ENCODE measurements around the gene WDFY4. TPM values are rescaled to one million over a fixed set of nuclear protein-coding genes. Genes with fewer than 3 reads are reported as not detected.

WDFY4 gene
- total RNA-seq, 1 donor from 2014 or later, result 4.3 TPM

DNA sequence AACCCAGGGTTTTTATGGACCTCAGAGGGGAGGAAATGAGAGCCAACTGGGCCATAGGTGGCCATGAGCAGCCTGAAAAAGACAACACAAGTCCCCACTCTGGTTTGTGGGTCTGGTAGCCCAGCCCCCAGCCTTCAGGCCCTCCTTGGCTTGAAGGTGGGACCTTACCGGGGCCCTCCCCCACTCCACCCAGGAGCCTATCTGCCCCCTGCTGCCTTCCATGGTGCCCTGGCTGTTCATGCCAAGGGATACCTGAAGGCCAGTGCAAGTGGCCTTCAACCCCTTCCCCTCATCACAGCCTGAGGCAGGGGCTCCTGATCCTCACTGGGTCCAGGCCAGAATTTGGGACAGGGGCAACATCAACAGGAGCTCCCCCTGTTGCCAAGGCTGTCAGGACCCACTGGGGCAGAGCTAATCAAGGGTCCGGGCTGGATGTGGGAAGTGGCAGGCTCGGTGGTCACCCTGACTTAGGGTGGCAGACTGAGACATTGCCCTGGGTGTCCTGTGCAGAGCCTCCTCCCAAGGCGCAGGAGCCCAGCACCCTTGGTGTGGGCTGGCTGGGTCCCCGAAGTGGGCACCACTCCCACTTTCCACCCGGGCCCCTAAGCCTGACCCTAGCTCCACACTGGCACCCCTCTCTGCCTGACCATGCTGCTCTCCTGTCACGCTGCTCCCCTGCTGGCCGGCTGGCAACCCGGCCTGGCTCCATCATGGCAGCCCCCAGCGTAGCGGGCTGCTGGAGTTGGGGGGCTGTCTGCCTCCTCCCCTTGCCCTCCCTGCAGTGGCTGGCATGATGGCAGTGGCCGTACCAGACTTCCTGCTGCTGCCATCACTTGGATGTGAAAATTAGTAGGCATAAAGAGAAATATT, 6.4 kb downstream of the WDFY4 start:
- no peak for DNase-seq

DNA sequence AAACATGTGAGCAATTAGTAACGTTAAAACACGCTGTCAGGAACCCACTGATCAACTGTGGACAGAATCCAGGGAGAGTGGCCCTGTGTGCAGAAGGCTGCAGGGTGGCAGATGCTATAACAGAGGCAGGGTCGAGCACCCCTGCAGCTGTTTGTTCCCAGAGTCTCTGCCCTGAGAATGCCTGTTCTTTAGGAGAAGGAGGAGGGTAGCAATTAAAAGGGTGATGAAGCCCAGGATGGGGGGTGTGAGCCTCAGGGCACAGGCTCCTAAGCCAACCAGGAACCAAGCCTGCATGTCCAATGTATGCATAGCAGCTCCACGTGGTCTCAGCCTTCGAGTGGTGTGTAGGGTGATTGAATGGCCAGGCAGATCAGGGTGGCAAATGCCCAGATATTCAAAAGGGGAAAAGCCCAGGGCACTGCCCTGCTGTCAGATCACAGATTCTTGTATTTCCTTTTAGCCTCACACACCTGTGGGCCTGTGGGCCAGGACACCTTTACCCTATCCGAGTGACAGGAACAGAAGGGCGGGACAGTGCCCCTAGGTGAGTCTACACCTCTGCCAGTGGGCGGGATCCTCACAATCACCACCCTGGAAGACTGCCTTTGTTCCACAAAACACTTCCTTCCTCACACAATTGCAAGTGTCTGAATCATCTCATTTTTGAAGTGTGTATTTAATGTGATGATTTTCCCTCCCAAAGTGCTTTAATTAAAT, 7.3 kb downstream of the WDFY4 start:
- DNase-seq, result no peak

- no peak for DNase-seq
These were observed 8.1 kb downstream of the WDFY4 start for GRCh38 chr10:48692748-48693147.

DNA sequence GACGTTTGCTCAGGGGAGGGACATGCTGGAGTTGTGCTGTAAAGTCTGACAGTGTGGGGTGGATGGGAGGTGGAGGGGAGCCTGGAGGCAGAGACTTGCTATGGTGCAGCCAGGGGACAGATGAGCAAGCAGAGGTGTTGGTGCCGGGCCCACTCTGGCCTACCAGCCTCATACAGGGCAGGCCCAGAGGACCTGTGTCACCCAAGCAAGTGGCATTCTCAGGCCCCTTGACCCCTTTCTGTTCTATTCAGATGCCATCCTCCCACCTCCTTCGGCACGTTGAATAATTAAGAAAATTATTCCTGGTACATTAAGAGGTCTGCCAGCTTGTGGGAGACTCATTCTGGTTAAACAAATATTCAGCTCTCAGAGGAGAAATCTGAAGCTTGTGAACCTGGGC, 8.5 kb downstream of the WDFY4 start:
- no peak for DNase-seq

DNA sequence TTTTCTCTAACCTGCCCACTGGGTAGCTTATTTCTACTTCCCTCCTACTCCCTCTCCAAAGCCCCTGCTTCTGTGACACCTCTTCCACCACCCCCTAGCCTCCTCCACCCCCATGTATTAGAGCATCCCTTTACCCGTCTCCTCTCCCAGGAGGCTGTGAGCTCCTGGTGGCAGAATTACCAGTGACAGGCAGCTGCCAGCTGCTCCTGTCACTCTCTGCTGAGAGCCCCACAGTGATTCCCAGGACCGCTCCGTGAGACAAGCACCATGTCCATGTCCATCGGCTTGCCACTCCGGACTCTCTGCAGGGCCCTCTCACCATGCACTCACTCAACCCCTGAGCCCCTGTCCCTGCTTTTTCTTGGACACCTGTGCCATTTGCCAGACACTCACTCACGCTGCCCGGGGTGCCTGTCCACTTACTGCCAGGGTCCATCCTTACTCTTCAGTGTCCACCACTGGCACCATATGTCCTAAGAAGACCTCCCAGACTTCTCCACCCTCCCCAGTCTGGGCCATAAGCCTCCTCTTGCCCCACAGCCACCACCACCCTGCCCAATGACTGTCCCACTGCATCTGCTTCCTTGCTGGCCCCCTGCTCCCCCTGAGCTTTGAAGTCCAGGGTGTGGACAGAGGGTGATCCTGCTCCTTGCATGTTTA, 9.8 kb downstream of the WDFY4 start:
- no peak for DNase-seq

DNA sequence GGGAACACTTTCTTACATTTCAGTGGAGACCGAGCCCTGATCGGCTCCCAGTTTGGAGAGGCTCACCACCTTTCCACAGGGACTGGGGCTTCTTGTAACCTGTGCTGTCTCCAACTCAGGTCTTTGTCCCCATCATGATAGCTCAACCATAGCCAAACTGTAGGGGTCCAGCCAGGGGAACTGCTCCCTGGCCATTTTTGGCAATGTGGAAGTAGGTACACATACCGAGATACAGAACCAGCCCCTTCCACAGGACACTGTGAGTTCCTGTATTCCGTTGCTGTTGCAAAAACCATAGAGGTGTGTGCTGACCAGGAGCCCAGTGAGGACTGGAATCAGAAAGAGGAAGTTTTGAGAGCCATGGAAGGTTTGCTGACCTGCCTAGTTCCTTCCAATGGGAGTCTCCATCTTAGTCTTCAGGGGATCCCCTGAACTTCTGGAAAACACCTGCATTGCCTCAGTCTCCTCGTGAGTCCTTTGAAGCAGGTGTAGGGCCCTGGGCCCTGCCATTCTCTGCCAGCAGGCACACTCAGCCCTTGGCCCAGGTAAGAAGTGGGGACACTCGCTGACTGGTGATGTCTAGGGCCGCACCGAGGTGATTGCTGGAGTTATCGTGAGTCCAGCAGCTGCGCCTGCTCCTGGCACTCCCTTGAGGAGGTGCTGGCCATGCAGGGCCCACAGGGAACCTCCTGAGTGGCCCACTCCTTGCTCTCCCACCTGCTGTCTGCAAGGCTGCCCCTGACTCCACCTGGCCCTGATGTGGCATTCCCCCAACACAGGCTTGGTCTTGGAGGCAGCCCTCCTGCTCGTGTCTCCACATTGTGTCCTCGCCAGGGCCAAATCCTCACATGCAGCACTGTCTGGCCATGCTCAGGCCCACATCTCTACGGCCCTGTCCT, 11.2 kb downstream of the WDFY4 start:
- no peak for DNase-seq

- DNase-seq, result no peak
These were observed 11.8 kb downstream of the WDFY4 start for GRCh38 chr10:48696535-48696873.

DNA sequence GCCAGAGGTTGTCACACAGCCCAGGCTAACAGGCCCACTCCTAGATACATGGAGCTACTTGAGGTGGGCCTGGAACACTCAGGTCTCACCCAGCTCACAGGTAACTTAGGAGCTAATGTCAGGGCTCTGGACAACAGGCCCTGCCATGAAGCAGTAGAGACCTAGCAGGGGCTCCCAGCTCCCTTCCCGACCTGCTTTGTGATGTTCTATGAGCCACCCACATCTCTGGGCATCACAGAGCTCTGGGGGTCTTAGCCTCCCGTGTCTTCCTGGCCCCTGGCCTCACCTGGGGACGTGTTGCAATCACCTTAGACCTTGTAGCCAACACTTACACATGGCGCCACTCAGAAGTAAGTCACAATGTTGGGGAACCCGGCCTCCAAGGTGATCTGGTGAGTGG, 12.4 kb downstream of the WDFY4 start:
- no peak for DNase-seq

- DNase-seq, result no peak
These were observed 13.4 kb downstream of the WDFY4 start for GRCh38 chr10:48697821-48698764.

DNA sequence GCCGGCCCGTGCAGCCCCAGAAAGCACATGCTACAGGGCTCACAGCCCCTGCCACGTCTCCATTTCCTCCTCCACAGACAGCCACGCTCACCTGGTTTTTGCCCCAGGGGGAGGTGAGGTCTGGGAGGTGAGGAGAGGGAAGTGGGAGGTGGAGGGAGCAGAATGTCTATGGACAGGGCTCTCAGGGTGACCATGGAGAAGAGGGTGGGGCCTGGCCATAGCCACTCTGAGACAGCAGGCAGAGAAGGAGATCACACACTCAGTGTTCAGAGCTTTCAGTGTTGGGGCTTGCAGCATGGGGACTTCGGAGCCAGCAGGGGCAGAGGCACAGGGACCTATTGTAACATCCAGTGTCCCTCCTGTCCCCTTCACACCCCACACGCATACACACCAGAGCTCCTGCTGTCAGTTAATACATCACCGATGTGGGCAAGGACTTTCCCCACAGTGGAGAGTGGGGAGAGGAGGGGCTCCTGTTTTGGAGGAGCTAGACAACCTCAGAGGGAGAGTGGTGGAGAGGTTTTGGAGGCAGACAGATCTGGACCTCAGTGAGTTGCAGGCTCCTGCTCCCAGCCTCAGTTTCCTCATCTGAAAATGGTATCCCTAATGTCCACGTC, 14.4 kb downstream of the WDFY4 start:
- DNase-seq, result no peak

- DNase-seq, result no peak
These were observed 15.4 kb downstream of the WDFY4 start for GRCh38 chr10:48700071-48700470.

DNA sequence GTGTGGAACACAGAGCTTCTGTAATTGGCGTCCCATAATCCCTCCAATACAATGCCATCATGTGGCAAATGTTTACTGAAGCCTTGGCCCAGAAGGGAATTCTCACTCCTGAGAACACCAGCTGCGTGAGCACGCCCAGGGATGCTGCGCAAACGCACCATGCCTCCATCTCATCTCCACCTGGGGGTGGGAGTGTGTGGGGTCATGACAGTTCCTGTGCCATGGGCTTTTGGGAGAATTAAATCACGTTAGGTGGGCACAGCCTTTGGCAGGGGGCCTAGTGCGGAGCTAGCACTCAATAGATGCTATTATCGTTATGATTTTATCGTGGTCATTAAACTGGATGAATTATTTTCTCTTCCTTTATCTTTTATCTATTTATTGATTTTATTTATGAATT, 15.8 kb downstream of the WDFY4 start:
- DNase-seq, result no peak

DNA sequence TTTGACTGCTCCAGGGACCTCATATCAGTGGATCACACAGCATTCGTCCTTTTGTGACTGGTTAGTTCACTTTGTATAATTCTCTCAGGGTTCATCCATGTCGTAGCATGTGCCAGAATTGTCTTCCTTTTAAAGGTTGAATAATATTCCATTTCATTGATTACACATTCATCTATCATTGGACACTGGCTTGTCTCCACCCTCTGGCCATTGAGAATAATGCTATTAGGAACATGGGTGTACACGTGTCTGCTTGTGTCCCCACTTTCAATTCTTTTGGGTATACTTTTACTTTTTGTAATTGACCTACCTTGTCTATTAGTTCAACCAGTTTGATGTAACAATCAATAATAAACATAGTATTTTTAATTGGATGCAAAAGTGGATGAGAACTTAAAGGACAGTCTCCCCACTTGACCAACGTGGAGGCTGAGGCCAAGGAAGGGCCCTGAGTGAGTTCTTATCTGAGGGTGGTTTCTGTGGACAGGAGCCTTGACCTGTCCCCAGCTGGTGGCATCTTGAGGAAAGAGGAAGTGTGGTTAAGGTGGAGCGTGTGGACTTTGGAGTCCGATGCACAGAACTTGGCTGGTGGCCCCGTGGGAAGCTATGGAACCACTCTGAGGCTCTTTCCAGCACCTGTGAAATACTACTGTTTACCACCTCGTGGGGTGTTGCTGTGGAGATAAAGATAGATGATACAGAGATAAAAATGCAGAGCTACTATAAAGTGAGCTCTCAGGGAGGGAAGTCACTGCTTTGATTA, 16.6 kb downstream of the WDFY4 start:
- DNase-seq, result no peak

- no peak for DNase-seq
These were observed 17.3 kb downstream of the WDFY4 start for GRCh38 chr10:48701941-48702340.

GRCh38 chr10:48703531-48704122, 19.0 kb downstream of the WDFY4 start:
- DNase-seq, result no peak

- no peak for DNase-seq
These were observed 19.5 kb downstream of the WDFY4 start for GRCh38 chr10:48704156-48704555.

GRCh38 chr10:48705401-48705938, 20.8 kb downstream of the WDFY4 start:
- DNase-seq, result no peak

- no peak for DNase-seq
These were observed 22.8 kb downstream of the WDFY4 start for GRCh38 chr10:48707472-48707871.

DNA sequence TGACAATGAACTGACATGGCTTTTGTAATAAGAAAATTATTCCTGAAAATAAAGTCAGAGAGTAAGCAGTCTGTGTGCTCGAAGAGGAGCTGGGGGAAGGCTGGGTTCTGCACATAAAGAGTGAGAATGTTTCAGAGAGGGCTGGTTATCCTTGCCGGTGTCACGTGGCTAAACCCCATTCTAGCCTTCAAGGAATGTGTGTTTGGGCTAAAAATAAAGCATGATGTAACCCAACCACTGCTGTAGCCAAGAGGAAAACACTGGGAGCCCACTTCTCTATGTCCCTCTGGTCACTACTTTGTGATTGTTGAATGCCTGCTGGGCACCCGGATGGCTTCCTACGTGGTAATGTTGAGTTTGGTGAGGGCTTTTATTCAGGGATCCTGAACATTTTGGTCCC, 23.5 kb downstream of the WDFY4 start:
- DNase-seq, result no peak
